Activated naive CD8-positive, alpha-beta T cell treated with anti-CD3 and anti-CD28 coated beads, Interleukin-2, amount 10 ng/mL, durations not matched to agents 7 days and 5 days (primary cell): ENCODE results near the gene CEP57. TPM values are rescaled to one million over a fixed set of nuclear protein-coding genes. Genes with fewer than 3 reads are reported as not detected.

ENCODE experiments used
- ATAC-seq: fragments of 150-1000 bp; cut with Tn5 transposase; one replicate; pipeline ENCODE4 v1.10.0; 2021; ENCODE audit warnings: low read depth, moderate library complexity
- POLR2A ChIA-PET: fragments of 350-600 bp; sonication (Branson Sonifier 250); formaldehyde crosslinking; loops from one replicate; lab custom pipeline; 2021; ENCODE audit warnings: antibody characterized with exemption; lab: Charles Lee
- DNase-seq: peaks from one replicate; pipeline ENCODE4 v3.0.0; 2021
- H3K27ac Mint-ChIP-seq: one replicate; pipeline ENCODE4 v1.8.0; 2022; ENCODE audit warnings: mild to moderate bottlenecking, mixed read lengths
- H3K27me3 Mint-ChIP-seq: one replicate; pipeline ENCODE4 v1.8.0; 2022; ENCODE audit warnings: mild to moderate bottlenecking, moderate library complexity, mixed read lengths
- H3K36me3 Mint-ChIP-seq: one replicate; pipeline ENCODE4 v1.8.0; 2021; ENCODE audit warnings: mild to moderate bottlenecking, mixed read lengths
- H3K4me1 Mint-ChIP-seq: one replicate; pipeline ENCODE4 v1.8.0; 2021; ENCODE audit warnings: mixed read lengths
- H3K4me3 Mint-ChIP-seq: one replicate; pipeline ENCODE4 v1.8.0; 2022; ENCODE audit warnings: mild to moderate bottlenecking, moderate library complexity, mixed read lengths
- H3K9me3 Mint-ChIP-seq: one replicate; pipeline ENCODE4 v1.8.0; 2021; ENCODE audit warnings: mixed read lengths
- total RNA-seq, 2 experiments: library from RNA; stranded (reverse); gene quantifications; one replicate each; pipeline ENCODE4 v1.2.3, GENCODE V29; 2021

CEP57 gene
- total RNA-seq, 2 experiments from 2014 or later, result 101 to 106 TPM

- no peaks in the 10 kb centered on the region for H3K27me3 Mint-ChIP-seq
- ATAC-seq, result peak; percentile 74
- POLR2A ChIA-PET, result interaction anchor here (0.7 to 5.0 kb wide), 32 partner anchors 9 to 1661 kb away, joined by 3 to 55 read pairs (median 4); partner anchors contain the start of genes CCDC82, CWC15, ENDOD1 and JRKL
- peaks cover 23% of the 10 kb centered on the region for H3K36me3 Mint-ChIP-seq
- H3K4me1 Mint-ChIP-seq, result peaks cover 46% of the 10 kb centered on the region
- DNase-seq, result peak; percentile 94
- H3K4me3 Mint-ChIP-seq, result peak within 1 kb of the TSS; percentile 95
- H3K9me3 Mint-ChIP-seq, result no peaks in the 10 kb centered on the region
- peak within 1 kb of the TSS; percentile 100 for H3K27ac Mint-ChIP-seq
Measured at GRCh38 chr11:95789506-95790122, 684 bp upstream of the CEP57 start, which contains the start of gene FAM76B. TSS of gene FAM76B (minus strand) at chr11:95789782. CDS start at chr11:95789478, 304 bp downstream.

GRCh38 chr11:95790933-95791708, 823 bp downstream of the CEP57 start:
- Mint-ChIP-seq H3K36me3 (peaks cover 19% of the 10 kb centered on the region), H3K9me3 (no peaks in the 10 kb centered on the region), H3K4me1 (peaks cover 39% of the 10 kb centered on the region), H3K27me3 (no peaks in the 10 kb centered on the region), H3K4me3 (peak overlapping the region; percentile 95), H3K27ac (peak overlapping the region; percentile 100)
- no peak for ATAC-seq
- POLR2A ChIA-PET, result interaction anchor here (0.6 to 5.0 kb wide), 17 partner anchors 9 to 1662 kb away, joined by 3 to 55 read pairs (median 8); partner anchors contain the start of genes CCDC82, CWC15, ENDOD1 and JRKL
- no peak for DNase-seq

- ATAC-seq (no peak), DNase-seq (no peak)
- POLR2A ChIA-PET, result interaction anchor here (0.6 to 5.0 kb wide), 4 partner anchors 90 to 640 kb away, joined by 3 to 55 read pairs (median 28); partner anchors contain the start of genes CCDC82 and JRKL
- Mint-ChIP-seq H3K9me3 (no peaks in the 10 kb centered on the region), H3K36me3 (peaks cover 19% of the 10 kb centered on the region), H3K27me3 (no peaks in the 10 kb centered on the region), H3K4me3 (peak overlapping the region; percentile 95), H3K27ac (peak overlapping the region; percentile 100), H3K4me1 (peaks cover 40% of the 10 kb centered on the region)
Measured at GRCh38 chr11:95791709-95792033, 1.4 kb downstream of the CEP57 start.

DNA sequence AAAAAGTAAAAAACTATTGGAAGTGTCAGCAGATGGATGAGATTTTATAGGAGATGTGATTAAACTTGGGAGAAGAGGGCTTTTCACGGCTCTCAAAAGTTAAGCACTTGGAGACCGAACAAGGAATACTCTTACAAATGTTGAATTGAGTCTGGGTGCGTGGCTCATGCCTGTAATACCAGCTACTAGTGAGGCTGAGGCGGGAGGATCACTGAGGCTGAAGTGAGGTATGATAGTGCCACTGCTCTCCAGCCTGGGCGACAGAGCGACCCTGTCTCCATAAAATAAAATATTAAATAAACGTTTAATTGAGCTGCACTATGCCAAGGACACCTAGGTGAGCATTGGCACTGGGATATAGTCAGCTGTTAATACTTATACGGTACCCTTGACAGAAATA, 1.9 kb downstream of the CEP57 start:
- ATAC-seq (no peak), DNase-seq (no peak)
- peaks cover 41% of the 10 kb centered on the region for H3K4me1 Mint-ChIP-seq
- H3K36me3 Mint-ChIP-seq, result peaks cover 19% of the 10 kb centered on the region
- H3K4me3 Mint-ChIP-seq, result peak overlapping the region; percentile 95
- H3K9me3 Mint-ChIP-seq, result no peaks in the 10 kb centered on the region
- no peaks in the 10 kb centered on the region for H3K27me3 Mint-ChIP-seq
- POLR2A ChIA-PET, result interaction anchor here (0.6 to 5.0 kb wide), 4 partner anchors 90 to 641 kb away, joined by 3 to 51 read pairs (median 4); partner anchors contain the start of genes CCDC82 and JRKL
- no peak overlapping the region for H3K27ac Mint-ChIP-seq

GRCh38 chr11:95792700-95793099, 2.4 kb downstream of the CEP57 start:
- no peak for ATAC-seq
- POLR2A ChIA-PET, result interaction anchor here (0.8 kb wide), 1 partner anchor 597 kb away, joined by 3 read pairs; the partner anchor contains the start of genes CCDC82 and JRKL
- peaks cover 19% of the 10 kb centered on the region for H3K36me3 Mint-ChIP-seq
- DNase-seq, result no peak
- H3K27me3 Mint-ChIP-seq, result no peaks in the 10 kb centered on the region
- no peaks in the 10 kb centered on the region for H3K9me3 Mint-ChIP-seq
- no peak overlapping the region for H3K27ac Mint-ChIP-seq
- peak overlapping the region; percentile 12 for H3K4me3 Mint-ChIP-seq
- H3K4me1 Mint-ChIP-seq, result peaks cover 41% of the 10 kb centered on the region

- H3K36me3 Mint-ChIP-seq, result peaks cover 16% of the 10 kb centered on the region
- H3K27ac Mint-ChIP-seq, result no peak overlapping the region
- H3K4me3 Mint-ChIP-seq, result peak overlapping the region; percentile 0
- ATAC-seq (no peak), DNase-seq (no peak)
- POLR2A ChIA-PET, result interaction anchor here (0.8 kb wide), 1 partner anchor 597 kb away, joined by 3 read pairs; the partner anchor contains the start of genes CCDC82 and JRKL
- H3K9me3 Mint-ChIP-seq, result no peaks in the 10 kb centered on the region
- no peaks in the 10 kb centered on the region for H3K27me3 Mint-ChIP-seq
- H3K4me1 Mint-ChIP-seq, result peaks cover 37% of the 10 kb centered on the region
Measured at GRCh38 chr11:95793116-95793515, 2.8 kb downstream of the CEP57 start.

DNA sequence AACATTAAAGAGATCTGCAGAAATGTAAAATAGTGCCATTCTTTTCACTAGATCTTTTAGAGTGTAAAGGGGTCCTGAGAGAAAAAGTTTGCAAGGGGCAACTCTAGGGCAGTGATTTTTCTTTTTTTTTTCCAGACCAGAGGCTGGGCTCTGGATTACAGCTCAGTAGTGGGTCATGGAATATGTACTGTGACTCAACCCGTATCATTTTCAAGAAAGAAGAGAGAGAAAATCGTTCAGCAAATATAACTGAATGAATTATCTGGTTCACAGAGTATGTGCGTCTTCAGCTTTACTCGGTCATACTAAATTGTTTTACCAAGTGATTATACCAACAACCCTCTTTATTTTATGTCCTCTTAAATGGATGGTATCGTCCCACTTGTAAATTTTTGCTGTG, 3.8 kb downstream of the CEP57 start:
- Mint-ChIP-seq H3K9me3 (no peaks in the 10 kb centered on the region), H3K4me3 (no peak overlapping the region), H3K36me3 (peaks cover 16% of the 10 kb centered on the region), H3K27ac (no peak overlapping the region), H3K27me3 (no peaks in the 10 kb centered on the region), H3K4me1 (peaks cover 33% of the 10 kb centered on the region)
- ATAC-seq (no peak), DNase-seq (no peak)
- POLR2A ChIA-PET, result no interaction called here

- no peak overlapping the region for H3K4me3 Mint-ChIP-seq
- H3K9me3 Mint-ChIP-seq, result no peaks in the 10 kb centered on the region
- no peaks in the 10 kb centered on the region for H3K27me3 Mint-ChIP-seq
- peaks cover 25% of the 10 kb centered on the region for H3K36me3 Mint-ChIP-seq
- ATAC-seq, result no peak
- POLR2A ChIA-PET, result no interaction called here
- H3K27ac Mint-ChIP-seq, result no peak overlapping the region
- DNase-seq, result no peak
- peaks cover 33% of the 10 kb centered on the region for H3K4me1 Mint-ChIP-seq
Measured at GRCh38 chr11:95795627-95796295, 5.5 kb downstream of the CEP57 start.

DNA sequence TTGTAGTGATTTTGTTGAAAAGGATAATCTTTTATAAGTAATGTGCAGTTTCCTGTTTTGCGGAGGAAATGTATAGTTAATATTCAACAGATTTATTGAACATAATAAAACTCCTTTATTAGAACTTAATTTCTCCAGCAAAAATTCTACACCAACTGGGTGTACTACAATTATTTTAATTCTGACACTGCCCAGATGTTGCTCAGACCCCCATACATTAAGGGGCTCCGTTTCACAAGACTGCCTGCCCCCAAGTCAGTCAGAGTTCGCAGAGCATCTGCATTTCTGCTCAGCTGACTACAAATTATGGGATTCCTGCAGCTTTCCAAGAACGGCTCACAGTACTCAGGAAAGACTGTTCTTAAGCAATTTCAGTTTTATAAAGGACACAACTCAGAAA, 6.2 kb downstream of the CEP57 start:
- no peak overlapping the region for H3K4me3 Mint-ChIP-seq
- no peaks in the 10 kb centered on the region for H3K9me3 Mint-ChIP-seq
- peaks cover 31% of the 10 kb centered on the region for H3K4me1 Mint-ChIP-seq
- ATAC-seq, result no peak
- H3K36me3 Mint-ChIP-seq, result peaks cover 24% of the 10 kb centered on the region
- no peak for DNase-seq
- H3K27me3 Mint-ChIP-seq, result no peaks in the 10 kb centered on the region
- POLR2A ChIA-PET, result no interaction called here
- no peak overlapping the region for H3K27ac Mint-ChIP-seq

- Mint-ChIP-seq H3K4me3 (no peak overlapping the region), H3K4me1 (peaks cover 7% of the 10 kb centered on the region), H3K9me3 (no peaks in the 10 kb centered on the region), H3K27me3 (no peaks in the 10 kb centered on the region), H3K27ac (no peak overlapping the region), H3K36me3 (peaks cover 30% of the 10 kb centered on the region)
- ATAC-seq (no peak), DNase-seq (no peak)
- POLR2A ChIA-PET, result interaction anchor here (1.0 kb wide), 1 partner anchor 9 kb away, joined by 4 read pairs; the partner anchor contains the start of genes CEP57 and FAM76B
Measured at GRCh38 chr11:95799546-95799945, 9.2 kb downstream of the CEP57 start.

GRCh38 chr11:95800438-95800837, 10.1 kb downstream of the CEP57 start:
- no peak for DNase-seq
- no peak for ATAC-seq
- no peaks in the 10 kb centered on the region for H3K27me3 Mint-ChIP-seq
- H3K27ac Mint-ChIP-seq, result no peak overlapping the region
- H3K4me3 Mint-ChIP-seq, result no peak overlapping the region
- H3K9me3 Mint-ChIP-seq, result no peaks in the 10 kb centered on the region
- H3K36me3 Mint-ChIP-seq, result peaks cover 29% of the 10 kb centered on the region
- H3K4me1 Mint-ChIP-seq, result peaks cover 3% of the 10 kb centered on the region
- POLR2A ChIA-PET, result no interaction called here

DNA sequence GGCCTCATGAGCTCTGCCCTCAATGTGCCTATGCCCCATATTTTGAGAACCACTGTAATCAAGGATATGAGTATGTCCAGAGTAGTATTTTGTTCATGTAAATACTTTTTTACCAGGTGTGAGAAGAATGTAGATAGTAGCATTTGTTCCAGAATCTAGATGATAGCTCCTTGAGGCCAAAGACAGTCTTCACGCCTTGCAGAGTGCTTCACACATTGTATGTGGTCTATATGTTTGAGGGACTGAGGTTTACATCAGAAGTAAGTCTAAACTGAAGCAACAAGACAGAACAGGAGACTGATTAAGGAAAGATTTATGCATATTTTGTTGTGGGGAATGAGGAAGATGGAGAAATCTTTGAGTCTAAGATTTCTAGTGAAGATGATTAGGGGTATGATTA, 12.5 kb downstream of the CEP57 start:
- no peak for DNase-seq
- POLR2A ChIA-PET, result interaction anchor here (0.7 kb wide), 1 partner anchor 13 kb away, joined by 3 read pairs; the partner anchor contains the start of gene FAM76B
- peaks cover 50% of the 10 kb centered on the region for H3K36me3 Mint-ChIP-seq
- peaks cover 1% of the 10 kb centered on the region for H3K4me1 Mint-ChIP-seq
- H3K27me3 Mint-ChIP-seq, result no peaks in the 10 kb centered on the region
- H3K27ac Mint-ChIP-seq, result no peak overlapping the region
- ATAC-seq, result no peak
- H3K4me3 Mint-ChIP-seq, result no peak overlapping the region
- H3K9me3 Mint-ChIP-seq, result peaks cover 8% of the 10 kb centered on the region

DNA sequence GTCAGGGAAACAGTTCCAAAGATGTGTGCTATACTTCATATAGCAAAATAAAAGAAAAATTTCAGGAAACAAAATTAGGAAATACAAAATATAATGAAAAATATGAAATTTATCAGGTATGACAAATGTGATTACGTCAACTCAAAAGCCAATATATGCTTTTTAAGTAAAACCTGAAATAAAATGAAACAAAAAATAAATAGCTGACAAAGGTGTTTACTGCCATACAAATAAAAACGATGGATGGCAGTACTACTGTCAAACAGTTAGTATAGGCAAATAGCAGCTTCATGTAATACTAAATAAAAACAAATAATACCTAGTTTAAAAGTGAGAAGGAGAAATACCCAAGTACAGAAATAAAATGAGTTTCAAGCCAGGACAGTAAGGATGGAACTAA, 13.7 kb downstream of the CEP57 start:
- Mint-ChIP-seq H3K9me3 (peaks cover 15% of the 10 kb centered on the region), H3K27ac (no peak overlapping the region), H3K4me1 (peaks cover 1% of the 10 kb centered on the region), H3K4me3 (no peak overlapping the region), H3K27me3 (no peaks in the 10 kb centered on the region), H3K36me3 (peaks cover 58% of the 10 kb centered on the region)
- DNase-seq (no peak), ATAC-seq (no peak)
- POLR2A ChIA-PET, result no interaction called here
